Midbrain (tissue), 1 donor: ENCODE results near the gene HEATR1.
"Not testable (repeated sequence)": the region's sequence is repeated elsewhere in the genome, so short reads cannot be mapped to it uniquely, and the experiment has no call there.

Experiments
- DNase-seq: peaks from one replicate; lab custom pipeline; 2025; lab: John Stamatoyannopoulos, UW

Gene HEATR1

GRCh38 chr1:236590553-236591150, 13.7 kb downstream of the HEATR1 start:
- DNase-seq = no peak

- DNase-seq = no peak
These were observed 14.8 kb downstream of the HEATR1 start for GRCh38 chr1:236589531-236589930.

- DNase-seq = no peak
These were observed 22.8 kb downstream of the HEATR1 start for GRCh38 chr1:236581528-236581927.

GRCh38 chr1:236580404-236580803, 23.9 kb downstream of the HEATR1 start:
- DNase-seq = not testable (repeated sequence)

- no peak for DNase-seq
These were observed 25.7 kb downstream of the HEATR1 start for GRCh38 chr1:236578661-236579060.

GRCh38 chr1:236577041-236577440, 27.3 kb downstream of the HEATR1 start:
- DNase-seq = not testable (repeated sequence)

- no peak for DNase-seq
These were observed 28.3 kb downstream of the HEATR1 start for GRCh38 chr1:236576004-236576403.

- DNase-seq = peak; percentile 30
These were observed 28.8 kb downstream of the HEATR1 start for GRCh38 chr1:236575523-236575922.

GRCh38 chr1:236568285-236568894, 35.9 kb downstream of the HEATR1 start:
- DNase-seq = no peak

GRCh38 chr1:236565530-236565929, 38.8 kb downstream of the HEATR1 start:
- no peak for DNase-seq

GRCh38 chr1:236561976-236562375, 42.3 kb downstream of the HEATR1 start:
- DNase-seq = no peak

- no peak for DNase-seq
These were observed 44.0 kb downstream of the HEATR1 start for GRCh38 chr1:236560213-236560771.

GRCh38 chr1:236558846-236559245, 45.5 kb downstream of the HEATR1 start:
- DNase-seq = no peak

GRCh38 chr1:236558081-236558480, 46.2 kb downstream of the HEATR1 start:
- DNase-seq = no peak

GRCh38 chr1:236556606-236557005, 47.7 kb downstream of the HEATR1 start:
- DNase-seq = no peak

GRCh38 chr1:236553370-236553769, 50.9 kb downstream of the HEATR1 start:
- DNase-seq = no peak

GRCh38 chr1:236552901-236553300, 51.4 kb downstream of the HEATR1 start:
- DNase-seq = no peak

- no peak for DNase-seq
These were observed 52.2 kb downstream of the HEATR1 start for GRCh38 chr1:236552096-236552495.

- DNase-seq = no peak
These were observed 53.1 kb downstream of the HEATR1 start for GRCh38 chr1:236550961-236551851.

- no peak for DNase-seq
These were observed 55.9 kb downstream of the HEATR1 start for GRCh38 chr1:236548452-236548851.

GRCh38 chr1:236545621-236546169, 58.6 kb downstream of the HEATR1 start:
- DNase-seq = no peak

GRCh38 chr1:236543065-236543669, 61.1 kb downstream of the HEATR1 start:
- no peak for DNase-seq
